HepG2 (cell line): ENCODE results near the gene NCAM2.

Experiments
- ATRX ChIP-seq: sonication (generic); formaldehyde crosslinking; IDR thresholded peaks from 2 replicates; pipeline ENCODE4 v1.4.0; 2020; ENCODE audit warnings: missing genetic modification reagents, borderline replicate concordance
- CTCF ChIP-seq: sonication (generic); formaldehyde crosslinking; IDR thresholded peaks from 2 replicates; pipeline ENCODE4 v1.5.0; 2020; ENCODE audit warnings: mild to moderate bottlenecking, missing genetic modification reagents, moderate library complexity
- ELK4 ChIP-seq: sonication (generic); formaldehyde crosslinking; IDR thresholded peaks from 2 replicates; pipeline ENCODE4 v1.9.0; 2021; ENCODE audit warnings: missing genetic modification reagents, borderline replicate concordance
- MXI1 ChIP-seq: IDR thresholded peaks from 3 replicates; pipeline ENCODE4 v1.6.1; 2012; ENCODE audit warnings: low read depth, low read length, inconsistent platforms, borderline replicate concordance

GRCh38 chr21:21246007-21246406 is 247.8 kb downstream of the NCAM2 start:
- TF ChIP-seq MXI1 (no peak), ELK4 (CRISPR knock-in tag) (no peak), ATRX (CRISPR knock-in tag) (no peak), CTCF (no peak)
